NB4 (cell line): ENCODE results near the gene CTSA.

Source experiments
- DNase-seq: peaks from one replicate; pipeline ENCODE4 v3.0.0; 2010; ENCODE audit warnings: low read depth
- H3K4me3 ChIP-seq: one replicate; pipeline ENCODE4 v1.5.1; 2011; ENCODE audit warnings: mild to moderate bottlenecking, low read depth, low read length, moderate library complexity
- MAX ChIP-seq: IDR thresholded peaks from 2 replicates; pipeline ENCODE4 v1.6.1; 2011; ENCODE audit warnings: low read depth, low read length
- MYC ChIP-seq: IDR thresholded peaks from 2 replicates; pipeline ENCODE4 v1.6.1; 2011; ENCODE audit warnings: low read depth, low read length
- POLR2A ChIP-seq: IDR thresholded peaks from 2 replicates; pipeline ENCODE4 v1.6.1; 2011; ENCODE audit warnings: mild to moderate bottlenecking; ENCODE audit not compliant: insufficient read length; ENCODE audit errors: extremely low read depth
- TF ChIP-seq, protein P1 (sequence below): IDR thresholded peaks from one replicate; pipeline ENCODE4 v1.5.1; 2012; ENCODE audit warnings: low read depth, low read length

The CTSA gene

GRCh38 chr20:45933266-45934045 lies 42.3 kb downstream of the CTSA start:
- DNase-seq = peak; percentile 91
- no peak for TF ChIP-seq POLR2A
- TF ChIP-seq, protein P1, sequence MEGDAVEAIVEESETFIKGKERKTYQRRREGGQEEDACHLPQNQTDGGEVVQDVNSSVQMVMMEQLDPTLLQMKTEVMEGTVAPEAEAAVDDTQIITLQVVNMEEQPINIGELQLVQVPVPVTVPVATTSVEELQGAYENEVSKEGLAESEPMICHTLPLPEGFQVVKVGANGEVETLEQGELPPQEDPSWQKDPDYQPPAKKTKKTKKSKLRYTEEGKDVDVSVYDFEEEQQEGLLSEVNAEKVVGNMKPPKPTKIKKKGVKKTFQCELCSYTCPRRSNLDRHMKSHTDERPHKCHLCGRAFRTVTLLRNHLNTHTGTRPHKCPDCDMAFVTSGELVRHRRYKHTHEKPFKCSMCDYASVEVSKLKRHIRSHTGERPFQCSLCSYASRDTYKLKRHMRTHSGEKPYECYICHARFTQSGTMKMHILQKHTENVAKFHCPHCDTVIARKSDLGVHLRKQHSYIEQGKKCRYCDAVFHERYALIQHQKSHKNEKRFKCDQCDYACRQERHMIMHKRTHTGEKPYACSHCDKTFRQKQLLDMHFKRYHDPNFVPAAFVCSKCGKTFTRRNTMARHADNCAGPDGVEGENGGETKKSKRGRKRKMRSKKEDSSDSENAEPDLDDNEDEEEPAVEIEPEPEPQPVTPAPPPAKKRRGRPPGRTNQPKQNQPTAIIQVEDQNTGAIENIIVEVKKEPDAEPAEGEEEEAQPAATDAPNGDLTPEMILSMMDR = peak; percentile 38
- peak overlapping the region; percentile 75 for H3K4me3 ChIP-seq

GRCh38 chr20:45934046-45934585 lies 43.0 kb downstream of the CTSA start:
- peak; percentile 79 for DNase-seq
- no peak for TF ChIP-seq MAX
- TF ChIP-seq POLR2A = no peak
- TF ChIP-seq MYC = no peak
- TF ChIP-seq, protein P1 = no peak
- peak overlapping the region; percentile 75 for H3K4me3 ChIP-seq

DNA sequence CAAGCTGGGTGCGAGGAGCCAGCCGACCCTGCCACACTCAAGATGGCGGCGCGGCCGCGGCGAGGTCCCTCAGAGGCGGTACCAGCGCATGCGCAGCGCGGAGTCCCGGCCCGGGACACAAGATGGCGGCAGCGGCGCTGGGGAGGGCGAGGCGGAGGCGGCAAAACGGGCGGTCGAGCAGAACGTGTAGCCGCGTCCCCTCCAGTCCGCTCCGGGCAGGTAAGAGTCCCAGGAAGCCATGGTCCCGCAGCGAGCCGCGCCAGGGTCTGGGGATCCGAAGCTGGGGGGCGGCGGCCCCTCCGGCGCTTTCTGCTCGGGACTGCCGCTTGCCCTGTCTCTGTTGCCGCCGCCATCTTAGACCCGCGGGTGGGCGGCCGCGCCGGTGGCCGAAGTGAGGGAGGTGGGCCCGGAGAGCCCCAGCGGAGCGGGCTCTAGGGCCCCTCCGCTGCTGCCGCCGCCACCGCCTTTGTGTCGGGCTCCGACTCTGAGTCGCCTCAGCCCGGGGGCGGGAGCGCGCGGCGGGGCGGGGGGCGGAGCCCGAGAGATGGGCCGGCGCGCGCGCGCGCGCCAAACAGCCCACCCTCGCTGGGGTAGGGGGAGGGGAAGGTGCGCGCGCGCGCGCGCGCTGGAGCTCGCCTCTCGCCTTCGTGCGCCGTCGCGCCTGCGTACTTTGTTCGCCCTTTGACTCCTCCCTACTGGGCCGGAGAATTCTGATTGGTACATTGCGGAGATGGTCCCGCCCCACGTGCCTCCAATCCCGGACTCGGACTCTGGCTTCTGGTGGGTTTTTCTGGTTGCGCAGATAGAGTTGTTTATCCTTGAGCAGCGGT lies 43.7 kb downstream of the CTSA start, which contains the start of gene PCIF1:
Gene PCIF1 (plus strand): TSS at position 98 of the 830 bp plus-strand sequence. CDS start 4,317 bp downstream, outside the sequence.
- peak; percentile 92 for TF ChIP-seq MAX
- TF ChIP-seq MYC = peak; percentile 70
- TF ChIP-seq, protein P1 = no peak
- TF ChIP-seq POLR2A = peak; percentile 94
- DNase-seq = peak; percentile 98
- H3K4me3 ChIP-seq = peak within 1 kb of the TSS; percentile 88

DNA sequence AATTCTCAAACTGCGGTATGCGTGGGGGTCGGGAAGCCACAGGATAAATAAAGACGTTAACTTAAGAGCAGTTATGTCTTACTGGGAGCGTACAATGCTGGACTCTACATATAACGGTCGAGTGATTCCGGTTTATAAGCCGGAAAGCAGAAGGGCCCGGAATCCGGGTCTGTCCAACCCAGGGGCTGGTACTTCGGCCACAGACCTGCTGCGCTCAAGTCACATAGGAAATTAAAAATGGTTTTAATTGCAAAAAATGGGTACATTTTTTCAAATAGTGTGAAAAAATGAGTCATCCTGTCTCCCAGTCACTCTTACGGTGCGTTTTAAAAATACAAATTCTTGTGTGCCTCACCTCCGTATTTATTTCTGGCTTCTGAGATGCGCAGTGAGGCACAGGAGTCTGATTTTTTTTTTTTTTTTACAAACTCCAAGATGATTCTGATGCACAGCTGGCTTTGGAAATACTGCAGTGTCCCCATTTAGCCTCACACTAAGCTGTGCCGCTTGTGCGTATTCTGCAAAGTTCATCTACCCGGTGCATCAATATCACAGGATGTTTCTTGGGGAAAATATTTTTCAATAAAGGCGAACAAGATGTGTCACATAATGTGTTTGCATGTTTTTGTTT lies 44.4 kb downstream of the CTSA start:
- H3K4me3 ChIP-seq = peak overlapping the region; percentile 88
- DNase-seq = no peak
- TF ChIP-seq POLR2A = no peak
- TF ChIP-seq MAX = no peak

- DNase-seq = no peak
- H3K4me3 ChIP-seq = no peak overlapping the region
- no peak for TF ChIP-seq POLR2A
Measured at GRCh38 chr20:45937765-45938164, 46.6 kb downstream of the CTSA start.

- TF ChIP-seq MYC (no peak), POLR2A (no peak)
- TF ChIP-seq, protein P1 = no peak
- no peak overlapping the region for H3K4me3 ChIP-seq
- no peak for DNase-seq
Measured at GRCh38 chr20:45938727-45939438, 47.7 kb downstream of the CTSA start.
